Activated CD8-positive, alpha-beta memory T cell treated with anti-CD3 and anti-CD28 coated beads, Interleukin-2, amount 50 U/mL, for 1 hour (primary cell): ENCODE results near the gene CCDC24.

Experiments used
- DNase-seq: peaks from one replicate; pipeline ENCODE4 v3.0.0-alpha.2; 2020; ENCODE audit errors: extremely low read depth

The CCDC24 gene

GRCh38 chr1:44040418-44040817 is 49.0 kb downstream of the CCDC24 start:
- DNase-seq = no peak

- DNase-seq = no peak
Measured at GRCh38 chr1:44040846-44041245, 49.4 kb downstream of the CCDC24 start.

- no peak for DNase-seq
Measured at GRCh38 chr1:44043176-44044070, 52.0 kb downstream of the CCDC24 start.

GRCh38 chr1:44044071-44044801 is 52.8 kb downstream of the CCDC24 start:
- DNase-seq = no peak

GRCh38 chr1:44045064-44045463 is 53.7 kb downstream of the CCDC24 start:
- no peak for DNase-seq
